GM23248 (cell line): ENCODE measurements around the gene PTPRD.

Experiments used
- EZH2 ChIP-seq: fragments of 200-600 bp; sonication (generic); IDR thresholded peaks from 2 replicates; pipeline ENCODE4 v1.6.1; 2018; ENCODE audit warnings: antibody characterized with exemption, mild to moderate bottlenecking; ENCODE audit not compliant: insufficient read depth, poor library complexity, severe bottlenecking
- EZH2phosphoT487 ChIP-seq: fragments of 200-600 bp; sonication (generic); IDR thresholded peaks from 2 replicates; pipeline ENCODE4 v1.6.1; 2018; ENCODE audit warnings: antibody characterized with exemption, moderate library complexity, mild to moderate bottlenecking, low read depth; ENCODE audit not compliant: insufficient read depth

DNA sequence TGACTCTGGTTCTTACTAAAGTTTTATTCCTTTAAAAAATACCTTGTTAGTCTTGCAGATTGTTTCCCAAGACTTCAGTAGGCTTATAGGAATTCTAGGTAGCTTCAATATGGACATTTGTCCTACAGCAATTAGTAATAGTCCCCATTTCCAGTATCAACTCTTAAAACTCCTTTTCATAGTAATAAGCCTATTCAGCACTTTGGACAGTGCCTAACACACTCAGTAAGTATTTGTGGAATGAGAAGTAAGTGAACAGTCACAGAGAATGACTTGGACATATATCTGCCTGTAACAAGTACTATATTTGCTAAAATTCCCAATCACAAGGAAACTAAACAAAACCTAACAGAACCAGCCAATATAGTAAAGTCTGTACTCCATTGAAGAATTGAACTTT, 1521.4 kb downstream of the PTPRD start:
- TF ChIP-seq EZH2 (no peak), EZH2phosphoT487 (no peak)
